AG10803 (cell line): ENCODE results near the gene IST1.

Experiments used
- DNase-seq: peaks from one replicate; pipeline ENCODE4 v3.0.0; 2010; ENCODE audit warnings: low read depth
- H3K4me3 ChIP-seq: 2 replicates; pipeline ENCODE4 v1.5.1; 2011; ENCODE audit warnings: mild to moderate bottlenecking, low read length, control low read depth
- CTCF ChIP-seq: conservative IDR thresholded peaks from 2 replicates; pipeline ENCODE4 v1.5.1; 2011; ENCODE audit warnings: mild to moderate bottlenecking, low read length, control low read depth, inconsistent platforms

IST1 gene

DNA sequence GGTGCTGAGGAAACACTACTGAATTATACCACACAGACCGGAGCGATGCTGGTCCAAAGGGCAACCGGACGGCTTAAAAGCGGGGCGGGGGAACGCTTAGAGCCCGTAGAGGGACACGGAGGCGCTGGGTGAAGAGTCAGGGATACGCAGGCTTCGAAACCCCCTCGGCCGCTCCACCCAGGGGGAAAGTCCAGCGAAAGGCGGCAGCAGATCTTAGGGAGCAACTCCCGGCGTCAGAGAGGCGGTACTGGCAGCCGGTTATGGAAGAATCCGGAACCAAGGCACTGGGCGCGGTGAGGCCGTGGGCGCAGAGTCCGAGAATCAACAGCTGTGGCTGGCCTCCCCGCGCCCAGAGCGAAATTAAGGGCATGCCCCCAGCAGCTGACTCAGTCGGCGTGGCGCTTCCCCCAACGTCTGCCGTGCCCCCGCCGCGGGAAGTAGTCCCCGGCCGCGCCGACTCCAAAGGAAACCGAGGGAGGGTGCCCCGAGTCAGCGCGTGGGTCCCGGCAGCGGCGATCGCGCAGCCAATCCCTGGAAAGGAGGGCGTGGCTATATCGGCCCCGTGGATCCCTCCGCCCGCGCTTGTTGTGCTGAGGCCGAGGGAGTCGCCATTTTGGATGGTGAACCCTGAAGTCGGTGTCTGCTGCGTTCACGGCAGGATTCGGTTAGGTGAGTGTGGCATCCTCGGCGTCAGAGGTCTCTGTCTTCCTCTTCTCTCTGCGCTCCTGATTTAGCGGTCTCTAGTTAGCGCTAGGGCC is at the start of gene IST1:
TSS of gene IST1 (plus strand) at position 611 of the 758 bp plus-strand sequence. CDS start 20,110 bp downstream, outside the sequence.
- peak within 1 kb of the TSS; percentile 88 for H3K4me3 ChIP-seq
- DNase-seq, result peak; percentile 99
- TF ChIP-seq CTCF, result no peak

GRCh38 chr16:71845639-71846430 is 49.5 kb upstream of the IST1 start, which contains the start of gene ATXN1L:
ATXN1L (plus strand) TSS chr16:71845976; CDS start chr16:71849741, 3,765 bp downstream.
- DNase-seq, result peak; percentile 93

DNA sequence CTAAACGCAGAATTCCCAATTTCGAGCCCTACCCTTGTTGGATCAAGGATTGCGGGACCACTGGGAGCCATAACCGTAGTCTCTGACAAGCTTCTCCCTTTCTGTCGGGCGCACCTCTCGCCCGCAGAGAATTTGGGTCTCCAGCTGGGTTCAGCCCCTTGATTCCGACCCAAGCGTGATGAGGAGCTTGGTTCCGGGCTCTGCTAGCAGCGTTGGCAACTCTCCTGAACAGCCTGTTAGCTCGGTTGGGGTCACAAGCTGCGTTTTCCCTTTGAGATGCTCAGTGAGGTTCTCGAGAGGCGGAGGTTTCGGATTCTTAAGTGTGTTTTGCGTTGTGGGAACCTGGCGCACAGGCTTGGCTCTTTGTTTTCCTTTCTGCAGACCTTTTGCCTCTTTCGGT is 48.9 kb upstream of the IST1 start:
- TF ChIP-seq CTCF, result no peak
- H3K4me3 ChIP-seq, result peak overlapping the region; percentile 94
- DNase-seq, result peak; percentile 17

More at GRCh38 chr16:71845639-71846430, 49.5 kb upstream of the IST1 start, which contains the start of gene ATXN1L:
- no peak for TF ChIP-seq CTCF
- H3K4me3 ChIP-seq, result peak within 1 kb of the TSS; percentile 94

DNA sequence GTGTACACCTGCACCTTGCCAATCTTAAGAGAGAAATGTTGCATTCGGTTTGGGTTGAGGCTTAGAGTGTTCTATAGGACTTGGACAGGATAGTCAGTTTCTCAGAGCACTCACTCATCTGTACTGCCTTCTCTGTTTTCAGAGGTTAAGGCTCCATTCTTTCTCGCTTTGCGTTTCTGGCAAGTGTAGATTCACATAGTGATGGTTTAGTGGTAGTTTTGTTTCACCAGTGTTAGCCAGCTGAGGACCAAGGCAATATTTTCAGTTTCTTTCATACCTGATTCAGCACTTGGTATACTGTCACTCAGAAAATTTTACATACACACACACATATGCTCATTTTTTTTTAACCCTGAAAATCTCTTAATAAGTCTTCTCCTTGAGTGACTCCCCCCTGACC is 48.2 kb upstream of the IST1 start:
- H3K4me3 ChIP-seq, result peak overlapping the region; percentile 94
- no peak for DNase-seq
- TF ChIP-seq CTCF, result no peak

- DNase-seq, result no peak
- TF ChIP-seq CTCF, result no peak
- no peak overlapping the region for H3K4me3 ChIP-seq
These were observed 46.7 kb upstream of the IST1 start for GRCh38 chr16:71848622-71849021.

GRCh38 chr16:71851746-71852145 is 43.6 kb upstream of the IST1 start:
- TF ChIP-seq CTCF, result no peak

More at GRCh38 chr16:71851746-71852145, 43.6 kb upstream of the IST1 start:
- no peak overlapping the region for H3K4me3 ChIP-seq
- DNase-seq, result no peak
